Renal cortex interstitium (tissue), 11 donors: ENCODE results near the gene RABGAP1. TPM values are rescaled to one million over a fixed set of nuclear protein-coding genes. Genes with fewer than 3 reads are reported as not detected.

Experiments used
- DNase-seq, 11 donors: peaks; one replicate each; pipeline ENCODE4 v3.0.0-alpha.2; 2013; ENCODE audit warnings: low read depth in 9 of 11, low spot score in 4 of 11; ENCODE audit errors: extremely low read depth in 1 of 11
- polyA plus RNA-seq, 3 donors: library from polyadenylated mRNA; unstranded; fragments of 120-200 nt; gene quantifications; one replicate each; pipeline ENCODE4 v1.2.1, GENCODE V29; 2013; ENCODE audit not compliant: insufficient read length in 3 of 3

The RABGAP1 gene
- polyA plus RNA-seq, 3 donors, result 59.5 to 67.8 (median 67.3) TPM

DNA sequence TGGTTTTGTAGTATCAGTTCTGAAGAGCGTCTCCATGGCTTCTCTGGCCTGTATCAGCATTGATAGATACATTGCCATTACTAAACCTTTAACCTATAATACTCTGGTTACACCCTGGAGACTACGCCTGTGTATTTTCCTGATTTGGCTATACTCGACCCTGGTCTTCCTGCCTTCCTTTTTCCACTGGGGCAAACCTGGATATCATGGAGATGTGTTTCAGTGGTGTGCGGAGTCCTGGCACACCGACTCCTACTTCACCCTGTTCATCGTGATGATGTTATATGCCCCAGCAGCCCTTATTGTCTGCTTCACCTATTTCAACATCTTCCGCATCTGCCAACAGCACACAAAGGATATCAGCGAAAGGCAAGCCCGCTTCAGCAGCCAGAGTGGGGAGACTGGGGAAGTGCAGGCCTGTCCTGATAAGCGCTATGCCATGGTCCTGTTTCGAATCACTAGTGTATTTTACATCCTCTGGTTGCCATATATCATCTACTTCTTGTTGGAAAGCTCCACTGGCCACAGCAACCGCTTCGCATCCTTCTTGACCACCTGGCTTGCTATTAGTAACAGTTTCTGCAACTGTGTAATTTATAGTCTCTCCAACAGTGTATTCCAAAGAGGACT, 94.2 kb downstream of the RABGAP1 start:
- no peak for DNase-seq

DNA sequence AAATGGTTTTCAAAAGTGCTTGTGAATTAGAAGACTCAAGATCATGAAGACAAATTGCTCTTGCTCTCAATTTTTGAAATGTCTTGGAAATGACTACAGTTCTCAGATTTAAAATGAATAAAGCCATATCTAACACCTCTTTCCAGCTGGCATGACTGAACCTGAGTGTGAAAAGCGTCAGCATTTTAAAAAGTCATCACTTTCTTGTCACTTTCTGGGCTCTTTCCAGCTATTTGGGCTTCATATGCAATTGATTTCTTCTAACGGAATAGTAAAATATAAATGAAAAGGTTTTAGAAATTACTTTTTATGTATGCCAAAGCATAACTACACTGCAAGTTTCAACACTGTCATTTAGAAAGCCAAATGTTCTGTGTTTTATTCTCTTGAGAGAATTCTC, 95.0 kb downstream of the RABGAP1 start:
- no peak for DNase-seq

DNA sequence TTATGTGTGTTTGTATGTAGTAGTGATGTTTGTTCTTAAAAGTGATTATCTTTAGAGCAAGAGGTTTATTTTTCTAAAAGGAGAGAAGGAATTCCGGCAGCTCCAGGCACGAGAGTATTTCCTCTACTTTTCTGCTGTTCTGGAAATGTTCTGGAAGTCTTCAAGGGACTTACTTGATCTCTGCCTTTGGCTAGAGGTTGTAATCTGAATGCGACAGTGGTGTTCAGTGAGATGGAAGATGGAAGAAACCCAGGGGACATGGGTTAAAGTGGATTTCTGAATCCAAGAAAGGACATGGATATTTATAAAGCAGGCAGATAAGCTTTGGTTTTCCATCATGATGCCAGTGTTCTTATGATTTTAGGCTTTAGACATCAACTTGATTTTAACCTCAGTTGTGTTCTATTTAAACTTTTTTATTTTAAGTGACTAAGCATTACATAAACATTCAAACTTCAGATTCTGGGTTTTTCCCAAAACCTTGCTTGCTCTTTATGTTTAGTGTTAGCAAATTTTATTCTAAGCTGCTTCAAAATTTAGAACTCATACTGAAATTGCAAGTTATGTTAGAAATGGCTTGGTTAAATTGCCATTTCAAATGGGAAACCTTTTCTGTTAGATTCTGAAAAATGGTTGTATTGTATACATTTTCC, 96.2 kb downstream of the RABGAP1 start:
- DNase-seq, result no peak

DNA sequence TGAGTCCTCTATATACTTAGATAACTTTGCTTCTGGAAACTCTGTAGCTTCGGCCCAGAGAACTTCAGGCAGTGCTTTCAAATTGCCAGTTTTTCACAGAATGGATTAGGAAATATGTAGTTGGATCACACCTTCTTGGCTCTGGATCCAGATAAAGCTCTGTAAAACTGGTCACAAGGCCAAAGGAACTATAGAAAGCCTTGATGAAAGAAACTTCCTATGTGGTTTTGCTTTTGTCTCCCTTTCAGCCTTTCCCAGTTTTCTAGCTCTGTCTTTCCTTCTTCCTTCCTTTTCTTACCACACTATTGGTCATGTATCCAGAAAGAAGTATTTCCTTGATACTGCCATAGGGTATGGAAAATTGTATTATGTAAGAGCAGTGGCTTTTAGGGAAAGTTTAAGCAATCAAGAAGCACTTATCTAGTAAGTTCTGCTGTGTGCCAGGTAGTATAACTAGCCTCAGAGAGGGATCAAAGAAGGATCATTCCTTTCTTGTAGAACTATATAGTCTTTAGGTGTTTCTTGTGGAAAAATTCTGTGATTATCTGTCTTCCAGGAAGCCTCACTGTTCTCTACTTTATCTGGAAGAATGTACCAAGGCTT, 98.9 kb downstream of the RABGAP1 start:
- DNase-seq, result no peak

DNA sequence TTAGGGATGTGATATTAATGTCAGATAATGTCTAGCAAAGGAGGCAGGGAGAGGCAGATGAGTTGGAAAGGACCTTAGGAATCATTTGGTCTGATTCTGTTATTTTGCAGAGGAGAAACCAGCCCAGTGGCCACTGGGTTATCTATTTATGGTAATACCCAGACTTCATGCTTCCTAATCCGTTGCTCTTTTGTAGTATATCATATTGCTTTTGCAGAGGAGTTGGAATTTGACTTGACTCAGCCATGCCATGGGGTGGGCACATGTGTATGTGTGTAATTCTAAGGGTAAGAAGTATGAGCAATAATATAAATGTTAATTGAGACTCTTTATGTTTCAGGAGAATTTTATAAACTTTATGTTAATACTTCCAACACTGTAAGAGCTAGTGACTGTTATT, 100.0 kb downstream of the RABGAP1 start:
- DNase-seq, result no peak

DNA sequence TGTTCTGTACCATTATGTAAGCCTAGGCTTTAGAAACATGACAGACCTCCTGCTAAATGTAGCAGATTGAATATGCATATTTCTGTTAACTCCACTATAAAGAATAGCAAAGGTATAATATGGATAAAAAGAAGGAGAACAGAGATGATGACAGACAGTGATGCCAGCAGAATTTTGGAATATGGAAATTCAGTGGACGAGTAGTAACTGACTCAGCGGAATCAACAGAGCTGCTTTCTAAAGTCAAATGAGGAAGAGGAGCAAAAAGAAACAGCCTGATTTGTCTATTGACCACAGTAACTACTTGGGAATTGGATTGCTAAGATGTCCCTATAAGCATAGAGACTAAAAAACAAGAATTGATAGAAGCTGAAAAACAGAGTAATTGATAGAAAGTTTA, 100.7 kb downstream of the RABGAP1 start:
- no peak for DNase-seq

DNA sequence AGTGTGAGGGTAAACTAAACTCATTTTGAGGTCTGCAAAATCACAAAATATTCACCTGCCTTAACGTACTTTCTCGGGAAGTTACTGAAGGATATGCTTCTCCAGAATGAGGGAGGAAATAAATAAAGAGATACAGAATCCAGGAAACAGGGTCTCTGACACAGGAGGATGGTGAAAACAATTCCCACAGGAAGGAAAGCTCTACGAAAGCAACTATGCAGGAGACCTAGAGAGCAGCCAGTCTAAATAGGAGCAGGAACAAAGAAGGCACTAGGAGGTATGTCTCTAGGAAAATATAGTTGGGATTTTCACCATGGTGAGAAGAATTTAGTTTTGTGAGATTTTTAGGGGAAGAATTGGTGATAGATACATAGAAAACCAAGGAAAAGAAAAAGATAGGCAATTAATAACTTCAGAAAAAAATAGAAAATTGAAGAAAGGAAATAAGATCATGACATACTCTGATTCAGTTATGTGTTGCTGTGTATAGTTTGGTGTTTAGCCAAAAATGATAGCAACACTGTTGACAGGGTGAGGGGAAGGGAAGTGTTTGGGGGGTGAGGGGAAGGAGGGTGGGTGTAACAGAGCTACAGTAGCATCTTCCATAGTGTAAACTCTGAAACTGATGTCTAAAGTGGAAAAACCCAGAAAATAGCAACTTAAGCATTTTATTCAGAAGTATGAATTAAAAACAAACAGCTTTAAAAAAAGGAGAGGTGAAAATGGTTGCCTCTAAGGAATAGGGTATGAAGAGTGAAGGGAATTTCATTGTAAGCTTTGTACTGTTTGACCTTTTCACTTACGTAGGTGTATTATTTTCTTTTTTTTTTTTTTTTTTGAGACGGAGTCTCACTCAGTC, 102.5 kb downstream of the RABGAP1 start:
- no peak for DNase-seq

DNA sequence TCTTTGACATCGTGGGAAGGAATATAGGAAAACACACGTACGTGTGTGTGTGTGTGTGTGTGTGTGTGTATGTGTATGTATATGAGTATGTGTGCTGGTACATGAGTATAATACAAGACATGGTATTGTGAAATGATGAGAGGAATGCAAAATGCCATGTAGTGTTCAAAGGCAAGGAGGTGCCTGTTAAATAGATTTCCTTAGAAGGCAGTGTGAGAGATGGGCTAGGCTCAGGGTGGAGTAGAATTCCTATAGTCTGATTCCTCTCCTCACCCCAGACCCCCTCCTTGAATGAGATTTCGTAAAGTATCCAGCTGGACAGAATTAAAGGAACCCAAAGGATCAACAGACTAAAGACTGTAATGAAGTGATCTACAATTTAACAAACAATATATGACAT, 103.8 kb downstream of the RABGAP1 start:
- no peak for DNase-seq

DNA sequence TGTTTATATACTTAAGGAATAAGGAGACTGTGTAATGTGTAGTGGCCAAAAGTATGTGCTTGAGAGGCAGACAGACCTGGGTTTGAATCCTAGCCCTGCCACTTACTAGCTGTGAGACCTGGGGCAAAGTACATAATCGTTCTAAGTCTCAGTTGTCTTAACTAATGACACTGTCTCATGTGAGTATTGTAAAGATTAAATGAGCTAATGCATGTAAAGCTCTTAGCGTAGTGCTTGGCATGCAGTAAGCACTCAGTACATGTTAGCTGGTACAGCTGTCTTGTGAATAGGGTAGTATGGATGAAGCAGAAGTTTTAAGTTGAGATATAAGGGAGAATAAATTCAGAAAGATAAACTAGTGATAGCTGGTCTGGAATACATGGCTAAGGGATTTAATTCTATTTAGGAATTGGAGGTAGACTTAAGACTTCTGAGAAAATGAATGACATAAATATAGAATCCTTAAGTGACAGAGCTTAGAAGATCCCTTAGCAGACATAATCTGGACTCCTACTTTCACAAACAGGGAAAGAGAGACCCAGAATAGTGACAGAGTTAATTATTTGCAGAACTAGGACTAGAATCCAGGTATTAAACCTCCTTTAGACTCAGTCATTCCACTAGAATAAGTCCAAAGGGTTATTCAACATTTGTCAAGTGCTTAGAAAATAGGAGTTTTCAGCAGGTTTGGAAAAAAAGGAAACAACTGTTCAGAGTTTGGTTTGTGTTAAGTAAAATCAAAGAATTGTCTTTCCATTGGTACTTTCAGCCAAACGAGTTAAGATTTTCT, 105.8 kb downstream of the RABGAP1 start:
- no peak for DNase-seq

DNA sequence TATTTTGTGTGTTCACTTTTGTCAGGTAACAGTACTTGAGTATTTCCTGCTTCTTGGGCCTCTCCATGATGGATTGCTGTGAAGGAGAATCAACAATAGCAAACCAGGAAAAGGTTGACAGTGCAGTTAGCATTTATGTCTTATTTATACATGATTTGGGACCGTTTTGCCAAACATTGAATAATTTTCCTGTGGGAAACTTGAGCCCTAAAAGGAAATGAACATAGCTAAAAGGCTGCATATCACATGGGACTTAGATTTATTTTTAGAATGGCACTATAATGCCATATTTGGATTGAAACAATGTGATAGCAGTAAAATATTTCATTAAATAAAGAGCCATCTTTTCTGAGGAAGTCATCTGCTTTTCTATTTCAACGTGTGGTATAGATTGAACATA, 107.9 kb downstream of the RABGAP1 start:
- DNase-seq, result peak in 1 of 11 donors; percentile 39

DNA sequence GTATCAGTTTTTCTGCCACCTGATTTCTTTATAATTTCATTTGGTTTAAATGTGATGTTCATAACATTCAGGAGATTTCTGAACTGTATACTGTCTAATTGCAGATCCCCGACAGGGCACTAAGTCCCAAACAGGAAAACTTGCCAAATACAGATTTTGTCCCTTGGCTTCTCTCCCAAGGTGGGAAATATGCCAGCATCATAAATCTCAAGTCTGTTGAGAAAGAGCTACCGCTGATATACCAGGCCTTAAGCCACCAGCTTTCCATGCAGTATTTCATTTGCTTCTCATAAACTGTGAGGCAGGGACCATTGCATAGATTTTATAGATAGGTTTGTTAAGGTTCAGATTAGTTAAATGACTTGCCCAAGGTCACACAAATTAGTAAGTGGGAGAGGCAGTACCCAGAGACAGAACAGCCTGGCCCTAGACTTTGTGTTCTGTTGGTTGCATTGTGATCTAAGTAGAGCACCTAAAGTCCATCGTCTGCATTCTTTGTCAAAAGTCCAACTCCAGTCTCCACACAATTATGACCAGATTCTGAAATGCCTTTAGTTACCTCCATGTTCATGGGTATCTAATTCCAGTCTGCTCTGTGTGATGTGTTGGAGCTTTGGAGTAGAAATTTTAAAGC, 108.9 kb downstream of the RABGAP1 start:
- no peak for DNase-seq

DNA sequence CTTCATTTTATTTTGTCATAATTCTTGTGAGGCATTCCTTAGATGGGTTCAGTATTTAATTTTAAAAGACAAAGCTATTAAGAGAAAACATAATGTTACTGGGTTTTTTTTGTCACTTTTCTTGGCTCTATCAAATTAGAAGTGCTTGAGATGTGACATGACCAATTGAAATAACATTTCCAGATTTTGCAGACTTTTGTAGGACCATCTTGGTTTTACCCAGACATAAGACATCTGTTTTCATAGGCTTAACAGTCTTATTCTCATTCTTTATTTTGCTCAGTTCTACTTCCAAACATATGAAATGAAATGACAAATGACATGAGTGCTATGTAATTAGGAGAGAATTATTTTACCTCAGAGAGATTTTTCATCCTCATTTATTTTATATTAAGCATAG, 112.2 kb downstream of the RABGAP1 start:
- no peak for DNase-seq

DNA sequence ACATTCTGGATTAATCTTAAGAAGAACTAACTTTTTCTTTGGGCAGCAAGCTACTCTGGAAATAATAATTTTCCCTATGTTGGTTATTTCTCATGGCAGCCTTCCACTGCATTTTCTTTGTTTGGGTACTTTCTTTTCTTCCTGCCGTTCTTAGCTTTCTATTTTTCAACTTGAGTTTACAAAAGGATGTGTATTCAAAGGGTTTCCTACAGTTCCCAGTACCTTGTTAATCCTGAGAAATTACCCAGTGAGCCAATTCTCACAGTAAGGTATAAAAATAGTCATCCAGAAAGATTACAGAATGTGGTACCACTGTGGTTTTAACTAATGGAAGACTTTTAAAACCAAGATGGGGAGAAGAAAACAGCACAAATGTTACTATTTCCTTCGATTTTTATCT, 112.9 kb downstream of the RABGAP1 start:
- DNase-seq, result no peak

DNA sequence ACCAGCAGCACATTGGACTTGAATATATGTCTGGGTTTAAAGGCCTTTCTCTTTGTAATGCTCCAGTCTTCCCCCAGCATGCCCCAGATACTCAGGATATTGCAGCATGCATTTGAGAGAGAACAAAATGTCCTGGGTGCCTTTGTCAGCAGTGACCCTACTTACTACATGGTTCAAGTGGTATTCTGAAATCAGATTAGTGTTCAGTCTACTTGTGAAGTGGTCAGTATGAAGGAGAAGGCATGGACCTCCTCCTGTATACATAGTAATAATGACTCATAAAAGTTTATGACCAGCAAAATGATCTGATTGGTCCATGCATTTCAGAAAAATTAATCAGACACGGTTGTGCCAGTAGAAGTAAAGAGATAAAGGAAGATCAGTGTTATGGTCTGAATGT, 118.0 kb downstream of the RABGAP1 start:
- DNase-seq, result no peak

DNA sequence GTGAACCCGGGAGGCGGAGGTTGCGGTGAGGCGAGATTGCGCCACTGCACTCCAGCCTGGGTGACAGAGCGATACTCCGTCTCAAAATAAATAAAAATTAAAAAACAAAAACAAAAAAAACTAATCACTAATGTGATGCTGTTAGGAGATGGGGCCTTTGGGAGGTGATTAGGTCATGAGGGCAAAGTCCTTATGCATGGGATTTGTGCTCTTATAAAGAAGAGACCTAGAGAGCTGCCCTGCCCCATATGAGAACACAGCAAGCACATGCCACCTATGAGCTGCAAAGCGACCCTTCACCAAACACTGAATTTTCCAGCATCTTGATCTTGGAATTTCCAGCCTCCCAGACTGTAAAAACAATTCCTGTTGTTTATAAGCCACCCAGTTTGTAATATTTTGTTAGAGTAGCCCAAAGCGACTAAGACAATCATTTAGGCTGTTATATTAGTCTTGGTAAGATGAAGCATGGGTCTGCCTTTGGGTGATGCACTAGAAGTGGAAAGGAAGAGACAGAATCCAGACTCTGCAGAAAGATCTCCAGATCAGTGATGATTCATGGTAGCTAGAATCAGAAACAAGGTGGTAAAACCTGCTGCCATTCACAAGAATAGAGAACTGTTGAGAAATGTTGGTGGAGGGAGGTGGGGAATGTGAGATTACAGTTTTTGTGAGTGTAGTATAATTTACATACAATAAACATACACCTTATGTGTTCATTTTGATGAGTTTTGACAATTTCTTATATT, 118.8 kb downstream of the RABGAP1 start:
- no peak for DNase-seq

DNA sequence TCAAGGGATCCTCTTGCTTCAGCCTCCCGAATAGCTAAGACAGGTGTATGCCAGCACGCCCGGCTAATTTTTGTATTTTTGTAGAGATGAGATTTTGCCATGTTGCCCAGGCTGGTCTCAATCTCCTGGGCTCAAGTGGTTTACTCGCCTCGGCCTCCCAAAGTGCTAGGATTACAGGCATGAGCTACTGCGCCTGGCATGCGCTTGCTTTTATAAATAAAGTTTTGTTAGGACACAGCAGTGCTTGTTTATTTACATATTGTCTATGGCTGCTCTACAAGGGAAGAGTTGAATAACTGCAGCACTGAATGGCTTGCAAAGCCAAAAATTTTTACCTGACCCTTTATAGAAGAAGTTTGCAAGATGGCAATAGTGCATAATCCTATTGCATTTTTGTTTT, 120.4 kb downstream of the RABGAP1 start:
- DNase-seq, result no peak

DNA sequence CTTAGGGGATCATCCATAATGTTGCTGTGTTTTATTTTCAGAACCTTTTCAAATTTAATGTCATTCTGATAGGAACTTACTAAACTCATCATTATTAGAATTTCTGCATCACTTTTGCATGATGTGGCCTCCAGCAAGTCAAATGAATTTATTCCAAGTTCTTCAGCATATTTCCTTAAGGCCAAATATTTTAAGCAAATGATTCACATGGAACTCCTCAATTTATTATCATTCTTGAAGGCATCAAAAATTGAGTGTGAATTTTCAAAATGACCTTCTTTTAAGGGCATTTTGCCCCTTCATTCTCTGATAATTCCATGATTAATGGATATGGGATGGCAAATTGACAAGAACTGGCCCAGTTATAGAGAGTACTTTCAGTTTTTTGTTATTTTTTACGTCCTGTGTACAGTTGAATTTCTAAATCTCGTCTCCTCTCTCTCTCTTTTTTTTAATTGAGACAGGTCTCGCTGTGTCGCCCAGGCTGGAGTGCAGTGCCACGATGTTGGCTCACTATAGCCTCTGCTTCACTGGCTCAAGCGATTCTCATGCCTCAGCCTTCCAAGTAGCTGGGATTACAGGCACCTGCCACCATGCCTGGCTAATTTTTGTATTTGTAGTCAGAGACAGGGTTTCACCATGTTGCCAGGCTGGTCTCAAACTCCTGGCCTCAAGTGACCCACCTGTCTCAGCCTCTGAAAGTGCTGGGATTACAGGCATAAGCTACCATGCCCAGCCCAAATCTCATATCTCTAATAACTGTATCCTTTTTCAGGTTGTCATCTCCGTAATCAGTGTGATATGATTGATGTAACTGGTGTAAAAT, 121.7 kb downstream of the RABGAP1 start:
- no peak for DNase-seq
